GM18526 (cell line): ENCODE data around the gene C1RL.

Experiments
- POLR2A ChIP-seq: IDR thresholded peaks from 3 replicates; pipeline ENCODE4 v1.6.1; 2011; ENCODE audit not compliant: insufficient read length; ENCODE audit errors: extremely low read depth

Gene C1RL, protein sequence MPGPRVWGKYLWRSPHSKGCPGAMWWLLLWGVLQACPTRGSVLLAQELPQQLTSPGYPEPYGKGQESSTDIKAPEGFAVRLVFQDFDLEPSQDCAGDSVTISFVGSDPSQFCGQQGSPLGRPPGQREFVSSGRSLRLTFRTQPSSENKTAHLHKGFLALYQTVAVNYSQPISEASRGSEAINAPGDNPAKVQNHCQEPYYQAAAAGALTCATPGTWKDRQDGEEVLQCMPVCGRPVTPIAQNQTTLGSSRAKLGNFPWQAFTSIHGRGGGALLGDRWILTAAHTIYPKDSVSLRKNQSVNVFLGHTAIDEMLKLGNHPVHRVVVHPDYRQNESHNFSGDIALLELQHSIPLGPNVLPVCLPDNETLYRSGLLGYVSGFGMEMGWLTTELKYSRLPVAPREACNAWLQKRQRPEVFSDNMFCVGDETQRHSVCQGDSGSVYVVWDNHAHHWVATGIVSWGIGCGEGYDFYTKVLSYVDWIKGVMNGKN

GRCh38 chr12:7108796-7109571, at the start of gene C1RL:
TSS of gene C1RL (minus strand) at chr12:7109214. CDS start at chr12:7109180, 34 bp downstream.
- TF ChIP-seq POLR2A: no peak

- TF ChIP-seq POLR2A: no peak
Measured at GRCh38 chr12:7157391-7157790, 48.4 kb upstream of the C1RL start.

- no peak for TF ChIP-seq POLR2A
Measured at GRCh38 chr12:7156259-7157197, 47.5 kb upstream of the C1RL start.

- TF ChIP-seq POLR2A: no peak
Measured at GRCh38 chr12:7155471-7156034, 46.5 kb upstream of the C1RL start.

DNA sequence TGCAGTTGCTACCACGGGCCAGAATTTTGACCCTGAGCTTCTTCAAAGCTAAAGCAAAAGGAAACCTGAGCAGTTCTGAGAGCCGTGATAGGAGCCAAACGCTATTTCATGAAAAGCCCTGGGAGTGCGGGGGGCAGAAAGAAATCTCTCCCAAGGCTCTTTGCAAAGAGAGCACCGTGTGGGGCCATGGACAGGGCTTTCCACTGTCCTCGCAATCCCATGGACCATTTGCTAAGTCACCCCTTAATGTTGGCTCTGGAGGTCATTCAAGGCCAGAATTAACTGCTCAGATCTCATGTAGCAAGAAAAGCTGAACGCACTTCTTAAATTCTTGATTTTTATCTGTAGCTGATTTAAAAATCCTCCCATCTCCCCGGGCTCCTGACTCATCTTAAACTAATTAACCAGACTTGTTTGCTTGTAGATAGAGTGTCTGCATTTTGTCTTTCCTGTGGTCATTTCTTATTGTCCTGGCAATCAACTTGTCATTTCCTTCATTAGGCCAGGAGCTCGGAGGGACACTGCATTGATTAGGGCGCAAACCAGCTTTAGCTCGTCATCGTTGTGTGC, 46.0 kb upstream of the C1RL start:
- TF ChIP-seq POLR2A: no peak

DNA sequence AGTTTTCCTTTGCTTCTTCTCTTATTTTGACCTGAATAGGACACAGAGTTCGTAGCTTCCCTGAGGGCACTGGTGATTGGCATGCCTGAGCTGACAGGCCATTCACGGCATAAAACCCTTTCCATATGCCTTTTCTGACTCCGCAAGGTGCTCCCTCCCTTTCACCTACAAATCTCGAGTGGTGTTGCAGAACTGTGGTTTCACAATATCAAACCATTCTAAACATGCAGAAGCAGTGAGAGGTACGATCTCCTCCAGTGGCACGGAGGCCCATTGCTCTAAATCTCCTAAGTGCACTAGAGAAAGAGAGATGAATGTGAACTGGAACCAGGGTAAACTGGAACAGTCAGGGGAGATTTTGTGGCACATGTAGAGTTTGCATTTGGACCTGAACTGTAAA, 45.0 kb upstream of the C1RL start:
- no peak for TF ChIP-seq POLR2A

- no peak for TF ChIP-seq POLR2A
Measured at GRCh38 chr12:7152818-7153217, 43.8 kb upstream of the C1RL start.

DNA sequence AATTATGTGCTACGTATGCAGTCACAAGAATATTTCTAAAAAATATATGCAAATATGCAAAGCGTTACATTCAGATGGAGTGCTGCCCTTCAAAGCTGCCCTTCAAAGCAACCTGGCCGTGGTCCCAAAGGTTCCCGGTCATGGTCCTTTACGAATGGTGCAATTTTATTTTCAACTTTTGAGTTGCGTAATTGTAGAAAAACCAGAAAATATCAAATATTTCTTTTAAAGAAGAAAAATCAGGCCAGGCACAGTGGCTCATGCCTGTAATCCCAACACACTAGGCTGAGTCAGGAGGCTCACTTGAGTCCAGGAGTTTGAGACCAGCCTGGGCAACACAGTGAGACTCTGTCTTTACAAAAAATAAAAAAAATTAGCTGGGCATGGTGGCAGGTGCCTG, 42.5 kb upstream of the C1RL start:
- no peak for TF ChIP-seq POLR2A

- TF ChIP-seq POLR2A: no peak
Measured at GRCh38 chr12:7150841-7151240, 41.8 kb upstream of the C1RL start.

- TF ChIP-seq POLR2A: no peak
Measured at GRCh38 chr12:7150356-7150755, 41.3 kb upstream of the C1RL start.

- TF ChIP-seq POLR2A: no peak
Measured at GRCh38 chr12:7146906-7147305, 37.9 kb upstream of the C1RL start.

DNA sequence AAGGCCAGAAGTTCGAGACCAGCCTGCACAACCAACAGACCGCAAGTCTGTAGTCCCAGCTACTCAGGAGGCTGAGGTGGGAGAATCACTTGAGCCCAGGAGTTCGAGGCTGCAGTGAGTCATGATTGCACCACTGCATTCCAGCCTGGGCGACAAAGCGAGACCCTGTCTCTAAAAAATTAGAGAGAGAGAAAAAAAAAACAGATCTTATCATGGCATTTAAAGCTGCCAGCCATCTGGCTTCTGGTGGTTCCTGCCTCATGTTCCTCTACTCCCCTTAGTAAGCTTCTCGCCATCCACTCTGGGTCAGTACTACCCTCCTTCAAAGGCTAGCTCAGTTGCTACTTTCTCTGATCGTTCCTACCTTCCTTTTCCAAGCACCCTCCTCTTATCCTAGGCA, 37.2 kb upstream of the C1RL start:
- TF ChIP-seq POLR2A: no peak

- no peak for TF ChIP-seq POLR2A
Measured at GRCh38 chr12:7145671-7146070, 36.7 kb upstream of the C1RL start.

DNA sequence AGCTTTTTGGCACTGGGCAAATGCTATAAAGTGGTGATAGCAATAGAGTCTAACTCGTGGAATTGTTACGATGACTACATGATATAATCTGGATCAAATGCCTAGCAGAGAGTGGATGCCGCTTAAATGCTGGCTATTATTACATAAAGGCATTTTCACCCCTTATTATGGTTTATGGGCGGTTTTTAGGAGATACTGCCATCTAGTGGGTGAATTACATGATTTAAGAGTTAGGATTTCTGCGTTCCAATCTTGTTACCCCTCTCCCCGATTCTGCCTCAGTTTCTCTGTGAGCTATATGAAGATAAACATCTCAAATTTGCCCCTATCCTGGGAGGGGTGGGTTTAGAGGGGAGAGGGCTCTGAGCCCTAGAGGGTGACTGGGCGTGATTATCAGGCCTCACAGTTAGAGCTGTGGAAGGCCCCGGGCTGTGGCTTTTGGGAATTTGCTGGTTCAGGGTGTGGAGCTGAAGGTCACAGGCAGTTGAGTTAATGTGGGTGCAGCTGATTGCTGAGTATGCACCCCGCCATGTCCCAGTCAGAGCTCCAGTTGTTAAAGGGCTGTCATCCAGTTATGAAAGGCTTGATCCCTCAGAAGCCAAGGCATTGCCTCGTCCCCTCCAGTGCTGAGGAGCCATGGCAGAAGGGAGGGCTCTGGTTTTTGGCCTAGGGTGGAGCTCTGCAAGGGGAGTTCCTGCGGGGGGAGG, 35.6 kb upstream of the C1RL start:
- TF ChIP-seq POLR2A: no peak
